IMR-90 (cell line): ENCODE measurements around the gene CAMTA1. TPM values are rescaled to one million over a fixed set of nuclear protein-coding genes. Genes with fewer than 3 reads are reported as not detected.
A peak's percentile ranks its signal among the peaks of the same experiment; 100 is the strongest.

Experiments used
- ATAC-seq: fragments of 200-7000 bp; cut with Tn5 transposase; 2 replicates; pipeline ENCODE4 v1.9.1; 2020; ENCODE audit warnings: low read depth, mild to moderate bottlenecking, moderate library complexity
- BruUV-seq: library from RNA; stranded (reverse); fragments of 400-500 nt; replicated peaks from 2 replicates; lab custom pipeline; 2021; lab: Mats Ljungman, UMichigan
- CTCF ChIA-PET: fragments of 300-600 bp; formaldehyde crosslinking; extraction: SDS; loops from one replicate; lab custom pipeline; 2021; ENCODE audit warnings: antibody characterized with exemption; lab: Yijun Ruan, JAX
- POLR2A ChIA-PET: fragments of 300-600 bp; sonication (Branson Sonifier 250); formaldehyde crosslinking; loops from one replicate; lab custom pipeline; 2022; ENCODE audit warnings: antibody characterized with exemption; ENCODE audit not compliant: unreplicated experiment; lab: Charles Lee
- DNase-seq: peaks from one replicate; pipeline ENCODE4 v3.0.0; 2013
- H2AFZ ChIP-seq: replicated peaks from 2 replicates; pipeline ENCODE3; 2013; ENCODE audit warnings: low read length, mild to moderate bottlenecking; ENCODE audit not compliant: poor library complexity
- H2AK5ac ChIP-seq: 2 replicates; pipeline ENCODE4 v1.6.1; 2013; ENCODE audit warnings: low read depth, low read length, inconsistent platforms
- H2AK9ac ChIP-seq: replicated peaks from 2 replicates; pipeline ENCODE3; 2013; ENCODE audit warnings: mild to moderate bottlenecking, low read depth, low read length, moderate library complexity; ENCODE audit not compliant: poor library complexity
- H2BK120ac ChIP-seq: 2 replicates; pipeline ENCODE4 v1.6.1; 2013; ENCODE audit warnings: low read depth, low read length, inconsistent platforms
- H2BK15ac ChIP-seq: 3 replicates; pipeline ENCODE4 v1.6.1; 2013; ENCODE audit warnings: low read depth, low read length, inconsistent platforms
- H2BK20ac ChIP-seq: 2 replicates; pipeline ENCODE4 v1.6.1; 2013; ENCODE audit warnings: low read depth, mild to moderate bottlenecking, inconsistent platforms, low read length, moderate library complexity
- H2BK5ac ChIP-seq: 2 replicates; pipeline ENCODE4 v1.6.1; 2013; ENCODE audit warnings: mild to moderate bottlenecking, low read depth, low read length, inconsistent platforms; ENCODE audit not compliant: poor library complexity, severe bottlenecking
- H3K14ac ChIP-seq: replicated peaks from 2 replicates; pipeline ENCODE4 v1.6.1; 2013; ENCODE audit warnings: low read depth, low read length, inconsistent platforms
- H3K18ac ChIP-seq: 2 replicates; pipeline ENCODE4 v1.6.1; 2013; ENCODE audit warnings: low read depth, low read length, control low read depth
- H3K23ac ChIP-seq: 2 replicates; pipeline ENCODE4 v1.6.1; 2013; ENCODE audit warnings: low read depth, low read length, inconsistent platforms
- H3K27ac ChIP-seq: 2 replicates; pipeline ENCODE4 v1.5.1; 2013; ENCODE audit warnings: mild to moderate bottlenecking, control low read depth, low read length; ENCODE audit not compliant: insufficient read depth
- H3K27me3 ChIP-seq: 2 replicates; pipeline ENCODE4 v1.6.1; 2013; ENCODE audit warnings: low read length; ENCODE audit not compliant: control insufficient read depth, insufficient read depth
- H3K36me3 ChIP-seq: 2 replicates; pipeline ENCODE4 v1.6.1; 2013; ENCODE audit warnings: low read length, mixed read lengths; ENCODE audit not compliant: control insufficient read depth, insufficient read depth
- H3K4ac ChIP-seq: 2 replicates; pipeline ENCODE4 v1.6.1; 2013; ENCODE audit warnings: low read depth, low read length, inconsistent platforms
- H3K4me1 ChIP-seq: 2 replicates; pipeline ENCODE4 v1.6.1; 2013; ENCODE audit warnings: low read length, mixed read lengths; ENCODE audit not compliant: control insufficient read depth, insufficient read depth
- H3K4me2 ChIP-seq: 2 replicates; pipeline ENCODE4 v1.6.1; 2013; ENCODE audit warnings: low read depth, mild to moderate bottlenecking, control low read depth, low read length, moderate library complexity
- H3K4me3 ChIP-seq: 2 replicates; pipeline ENCODE4 v1.5.1; 2013; ENCODE audit warnings: low read depth, mild to moderate bottlenecking, control low read depth, low read length, moderate library complexity; ENCODE audit not compliant: insufficient read depth
- H3K56ac ChIP-seq: 2 replicates; pipeline ENCODE4 v1.6.1; 2013; ENCODE audit warnings: low read length, inconsistent platforms; ENCODE audit not compliant: insufficient read depth; ENCODE audit errors: extremely low read depth
- H3K79me1 ChIP-seq, 2 experiments: 2 replicates each; pipeline ENCODE4 v1.6.1; 2013; ENCODE audit warnings: low read length in 2 of 2, inconsistent platforms in 1 of 2, low read depth in 1 of 2
- H3K9ac ChIP-seq: 2 replicates; pipeline ENCODE4 v1.6.1; 2013; ENCODE audit warnings: low read depth, low read length, control low read depth
- H3K9me1 ChIP-seq: 2 replicates; pipeline ENCODE4 v1.6.1; 2013; ENCODE audit warnings: low read length, inconsistent platforms; ENCODE audit not compliant: insufficient read depth
- H3K9me3 ChIP-seq: 2 replicates; pipeline ENCODE4 v1.6.1; 2013; ENCODE audit warnings: low read length; ENCODE audit not compliant: control insufficient read depth, insufficient read depth
- H4K20me1 ChIP-seq: 2 replicates; pipeline ENCODE4 v1.6.1; 2013; ENCODE audit warnings: low read length, inconsistent platforms; ENCODE audit not compliant: insufficient read depth
- H4K5ac ChIP-seq: 2 replicates; pipeline ENCODE4 v1.6.1; 2013; ENCODE audit warnings: mild to moderate bottlenecking, low read depth, low read length, control low read depth
- H4K8ac ChIP-seq, 2 experiments: 2 replicates each; pipeline ENCODE4 v1.6.1; 2013; ENCODE audit warnings: low read depth in 2 of 2, low read length in 2 of 2, control low read depth in 1 of 2, inconsistent platforms in 1 of 2
- H4K91ac ChIP-seq: 2 replicates; pipeline ENCODE4 v1.6.1; 2013; ENCODE audit warnings: low read depth, low read length, inconsistent platforms; ENCODE audit not compliant: insufficient read depth
- BHLHE40 ChIP-seq: fragments of 150-350 bp; IDR thresholded peaks from 2 replicates; pipeline ENCODE4 v1.6.1; 2016; ENCODE audit warnings: mild to moderate bottlenecking, low read depth, low read length
- CEBPB ChIP-seq: IDR thresholded peaks from 2 replicates; pipeline ENCODE4 v1.6.1; 2012; ENCODE audit warnings: low read depth, low read length, improper control_type of control experiment
- CHD1 ChIP-seq: IDR thresholded peaks from 2 replicates; pipeline ENCODE4 v1.6.1; 2012; ENCODE audit warnings: low read depth, low read length, improper control_type of control experiment
- FOS ChIP-seq: fragments of 150-350 bp; IDR thresholded peaks from 2 replicates; pipeline ENCODE4 v1.6.1; 2016; ENCODE audit warnings: low read depth, low read length
- MAFK ChIP-seq: IDR thresholded peaks from 2 replicates; pipeline ENCODE4 v1.6.1; 2012; ENCODE audit warnings: low read depth, low read length, improper control_type of control experiment
- MAZ ChIP-seq: IDR thresholded peaks from 2 replicates; pipeline ENCODE4 v1.6.1; 2012; ENCODE audit warnings: low read depth, mild to moderate bottlenecking, low read length, improper control_type of control experiment, moderate library complexity, borderline replicate concordance
- NFE2L2 ChIP-seq: fragments of 150-350 bp; IDR thresholded peaks from 2 replicates; pipeline ENCODE4 v1.6.1; 2016; ENCODE audit warnings: low read depth, mild to moderate bottlenecking, low read length
- POLR2A ChIP-seq: IDR thresholded peaks from 2 replicates; pipeline ENCODE4 v1.6.1; 2012; ENCODE audit warnings: mild to moderate bottlenecking, low read depth, low read length
- RAD21 ChIP-seq: IDR thresholded peaks from 2 replicates; pipeline ENCODE4 v1.6.1; 2012; ENCODE audit warnings: low read length, improper control_type of control experiment
- RCOR1 ChIP-seq: IDR thresholded peaks from 2 replicates; pipeline ENCODE4 v1.6.1; 2012; ENCODE audit warnings: mild to moderate bottlenecking, low read length, improper control_type of control experiment; ENCODE audit not compliant: insufficient replicate concordance
- RFX5 ChIP-seq: IDR thresholded peaks from 2 replicates; pipeline ENCODE4 v1.8.0; 2012; ENCODE audit warnings: low read depth, mild to moderate bottlenecking, low read length, moderate library complexity
- SMC3 ChIP-seq: fragments of 150-350 bp; IDR thresholded peaks from 2 replicates; pipeline ENCODE4 v1.6.1; 2016; ENCODE audit warnings: low read depth, mild to moderate bottlenecking, antibody characterized with exemption, low read length, moderate library complexity
- WGBS, 2 experiments: methylation state at CpG; one replicate each; pipeline versions ENCODE4 v1.1.5 to v1.1.7; 2013; ENCODE audit warnings: missing lambda C conversion rate in 2 of 2; ENCODE audit not compliant: insufficient read length in 1 of 2; ENCODE audit errors: extremely low coverage in 2 of 2; 5-methylcytosine and 5-hydroxymethylcytosine counted together
- dilution Hi-C: fragments of 300-500 bp; cut with HindIII; formaldehyde crosslinking; loops from one replicate; pipeline ENCODE4 v1.14.3; 2018; ENCODE audit warnings: low sequenced_read_pairs; ENCODE audit not compliant: unreplicated experiment
- in situ Hi-C: fragments of 300-500 bp; cut with MboI; formaldehyde crosslinking; loops from 3 replicates; pipeline ENCODE4 v1.14.3; 2019; ENCODE audit warnings: low sequenced_read_pairs, inconsistent platforms, mixed read lengths
- intact Hi-C: fragments of 100-400 bp; cut with micrococcal nuclease; formaldehyde crosslinking; loops from 2 replicates; pipeline ENCODE4 v1.10.0; 2022
- polyA plus RNA-seq, 3 experiments: library from polyadenylated mRNA; depleted of rRNA; stranded (reverse); fragments of >200 nt; gene quantifications; 2 replicates each; pipeline ENCODE4 v1.2.3, GENCODE V29; 2012; ENCODE audit warnings: low replicate concordance in 1 of 3
- total RNA-seq: library from RNA; depleted of rRNA; stranded (reverse); fragments of >200 nt; gene quantifications from 2 replicates; pipeline ENCODE4 v1.2.3, GENCODE V29; 2012
- TF ChIP-seq, protein P1 (sequence below): fragments of 150-350 bp; IDR thresholded peaks from 2 replicates; pipeline ENCODE4 v1.6.1; 2017; ENCODE audit warnings: mild to moderate bottlenecking, antibody characterized with exemption, low read length, low read depth
- TF ChIP-seq, protein P2 (sequence below): conservative IDR thresholded peaks from 2 replicates; pipeline ENCODE4 v1.5.1; 2012; ENCODE audit warnings: mild to moderate bottlenecking, low read depth, low read length, improper control_type of control experiment
- TF ChIP-seq, protein P3 (sequence below): fragments of 150-350 bp; IDR thresholded peaks from 2 replicates; pipeline ENCODE4 v1.6.1; 2016; ENCODE audit warnings: low read depth, mild to moderate bottlenecking, low read length, moderate library complexity, borderline replicate concordance

The CAMTA1 gene
- total and polyA plus RNA-seq, 2 of the 4 experiments (the other 2 are of a cell fraction) = 35.5 to 74.3 TPM

DNA sequence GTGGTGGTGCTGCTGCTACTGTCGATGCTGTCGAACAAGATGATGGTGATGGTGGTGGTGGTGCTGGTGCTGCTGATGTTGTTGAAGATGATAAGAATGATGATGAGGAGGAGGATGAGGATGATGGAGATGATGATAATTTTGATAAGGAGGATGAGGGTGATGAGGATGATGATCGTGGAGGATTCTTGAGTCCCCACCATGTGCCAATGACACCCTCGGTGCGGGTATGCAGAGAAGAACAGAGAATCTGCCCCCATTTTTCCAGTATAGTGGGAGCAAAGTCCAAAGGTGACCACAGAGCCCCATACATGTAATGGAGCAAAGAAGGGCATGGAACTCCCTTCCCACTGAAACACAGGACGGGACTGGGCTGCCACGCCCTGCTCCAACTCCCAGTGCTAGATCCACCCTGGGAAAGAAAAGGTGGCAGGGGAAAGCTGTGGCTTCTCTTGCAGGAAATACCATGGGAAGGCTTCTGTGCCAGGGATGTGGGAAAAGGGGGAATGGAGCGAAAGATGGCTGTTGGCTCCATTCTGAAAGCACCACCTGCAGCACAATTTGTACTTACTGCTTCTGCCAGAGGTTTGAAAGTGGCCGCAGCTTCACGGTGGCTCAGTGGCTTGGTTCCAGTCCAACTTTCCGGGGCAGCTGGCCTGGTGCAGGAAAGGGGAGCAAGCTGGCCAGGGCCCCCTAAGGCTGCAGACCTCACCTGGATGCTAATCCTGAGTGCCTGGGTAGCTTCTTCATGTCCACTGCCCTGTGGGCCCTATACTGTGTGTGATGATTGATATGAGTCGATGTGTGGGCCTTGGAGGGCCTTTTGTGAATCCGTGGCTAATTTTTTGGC lies 598.6 kb downstream of the CAMTA1 start:
- Histone ChIP-seq H3K27ac (no peak overlapping the region), H2AK5ac (no peak overlapping the region), H3K14ac (no peak overlapping the region), H3K9me3 (peaks cover 4% of the 10 kb centered on the region), H3K36me3 (no peaks in the 10 kb centered on the region), H3K4me3 (no peak overlapping the region), H3K79me1 (no peaks in the 10 kb centered on the region), H2AK9ac (no peak overlapping the region), H3K18ac (no peak overlapping the region), H4K91ac (no peak overlapping the region), H3K27me3 (peaks cover 1% of the 10 kb centered on the region), H3K4me1 (peaks cover 8% of the 10 kb centered on the region), H2BK20ac (no peak overlapping the region), H3K56ac (no peak overlapping the region), H2BK15ac (no peak overlapping the region), H3K9ac (no peak overlapping the region), H3K4me2 (no peak overlapping the region), H3K9me1 (peaks cover 2% of the 10 kb centered on the region; the same call in 1 of the 2 replicates), H4K5ac (no peak overlapping the region), H2AFZ (peak overlapping the region; percentile 37), H2BK120ac (no peak overlapping the region), H3K4ac (no peak overlapping the region), H4K20me1 (no peaks in the 10 kb centered on the region), H3K23ac (no peak overlapping the region), H2BK5ac (no peak overlapping the region), H4K8ac (no peak overlapping the region)
- BruUV-seq = no TSS peak
- 100% methylated on average over 1 to 2 of the region's 13 CpGs for WGBS, 2 experiments
- in situ Hi-C loops = no loop called here
- CTCF ChIA-PET = no interaction called here
- POLR2A ChIA-PET = no interaction called here
- DNase-seq (no peak), ATAC-seq (no peak)
- dilution Hi-C loops = no loop called here
- intact Hi-C loops = no loop called here
- TF ChIP-seq RAD21 (no peak), FOS (no peak), MAZ (no peak), SMC3 (no peak), CEBPB (no peak), BHLHE40 (no peak), MAFK (no peak), RFX5 (no peak), NFE2L2 (no peak), CHD1 (no peak), POLR2A (no peak), RCOR1 (no peak)
- TF ChIP-seq, protein P1, sequence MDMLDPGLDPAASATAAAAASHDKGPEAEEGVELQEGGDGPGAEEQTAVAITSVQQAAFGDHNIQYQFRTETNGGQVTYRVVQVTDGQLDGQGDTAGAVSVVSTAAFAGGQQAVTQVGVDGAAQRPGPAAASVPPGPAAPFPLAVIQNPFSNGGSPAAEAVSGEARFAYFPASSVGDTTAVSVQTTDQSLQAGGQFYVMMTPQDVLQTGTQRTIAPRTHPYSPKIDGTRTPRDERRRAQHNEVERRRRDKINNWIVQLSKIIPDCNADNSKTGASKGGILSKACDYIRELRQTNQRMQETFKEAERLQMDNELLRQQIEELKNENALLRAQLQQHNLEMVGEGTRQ = no peak
- TF ChIP-seq, protein P2, sequence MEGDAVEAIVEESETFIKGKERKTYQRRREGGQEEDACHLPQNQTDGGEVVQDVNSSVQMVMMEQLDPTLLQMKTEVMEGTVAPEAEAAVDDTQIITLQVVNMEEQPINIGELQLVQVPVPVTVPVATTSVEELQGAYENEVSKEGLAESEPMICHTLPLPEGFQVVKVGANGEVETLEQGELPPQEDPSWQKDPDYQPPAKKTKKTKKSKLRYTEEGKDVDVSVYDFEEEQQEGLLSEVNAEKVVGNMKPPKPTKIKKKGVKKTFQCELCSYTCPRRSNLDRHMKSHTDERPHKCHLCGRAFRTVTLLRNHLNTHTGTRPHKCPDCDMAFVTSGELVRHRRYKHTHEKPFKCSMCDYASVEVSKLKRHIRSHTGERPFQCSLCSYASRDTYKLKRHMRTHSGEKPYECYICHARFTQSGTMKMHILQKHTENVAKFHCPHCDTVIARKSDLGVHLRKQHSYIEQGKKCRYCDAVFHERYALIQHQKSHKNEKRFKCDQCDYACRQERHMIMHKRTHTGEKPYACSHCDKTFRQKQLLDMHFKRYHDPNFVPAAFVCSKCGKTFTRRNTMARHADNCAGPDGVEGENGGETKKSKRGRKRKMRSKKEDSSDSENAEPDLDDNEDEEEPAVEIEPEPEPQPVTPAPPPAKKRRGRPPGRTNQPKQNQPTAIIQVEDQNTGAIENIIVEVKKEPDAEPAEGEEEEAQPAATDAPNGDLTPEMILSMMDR = no peak
- TF ChIP-seq, protein P3, sequence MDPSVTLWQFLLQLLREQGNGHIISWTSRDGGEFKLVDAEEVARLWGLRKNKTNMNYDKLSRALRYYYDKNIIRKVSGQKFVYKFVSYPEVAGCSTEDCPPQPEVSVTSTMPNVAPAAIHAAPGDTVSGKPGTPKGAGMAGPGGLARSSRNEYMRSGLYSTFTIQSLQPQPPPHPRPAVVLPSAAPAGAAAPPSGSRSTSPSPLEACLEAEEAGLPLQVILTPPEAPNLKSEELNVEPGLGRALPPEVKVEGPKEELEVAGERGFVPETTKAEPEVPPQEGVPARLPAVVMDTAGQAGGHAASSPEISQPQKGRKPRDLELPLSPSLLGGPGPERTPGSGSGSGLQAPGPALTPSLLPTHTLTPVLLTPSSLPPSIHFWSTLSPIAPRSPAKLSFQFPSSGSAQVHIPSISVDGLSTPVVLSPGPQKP = no peak
